HCT116 (cell line): ENCODE measurements around the gene ANKRD29.

Experiments used
- CEBPB ChIP-seq: IDR thresholded peaks from 2 replicates; pipeline ENCODE4 v1.6.1; 2012; ENCODE audit warnings: low read depth
- CTCF ChIP-seq, 3 experiments: fragments of 200-600 bp in 1 of 3; sonication (generic) in 1 of 3; IDR thresholded peaks in 2 of 3; conservative IDR thresholded peaks in 1 of 3; 2 replicates each; pipeline ENCODE4 v1.5.1; 2012 to 2017; ENCODE audit warnings: low read depth in 2 of 3, low read length in 2 of 3, antibody characterized with exemption in 1 of 3, borderline replicate concordance in 1 of 3, control low read depth in 1 of 3, mild to moderate bottlenecking in 1 of 3, mixed read lengths in 1 of 3, mixed run types in 1 of 3, moderate library complexity in 1 of 3; ENCODE audit not compliant: insufficient read depth in 1 of 3
- JUND ChIP-seq: IDR thresholded peaks from 2 replicates; pipeline ENCODE4 v1.6.1; 2012
- ZNF274 ChIP-seq: fragments of 200-500 bp; sonication (Bioruptor generic); IDR thresholded peaks from 2 replicates; pipeline ENCODE4 v1.6.1; 2014; ENCODE audit warnings: mild to moderate bottlenecking, low read depth, low read length, inconsistent platforms

- TF ChIP-seq CEBPB: no peak
- TF ChIP-seq CTCF (IDR thresholded peaks at IDR 0.05 in 2 of 3, conservative IDR thresholded peaks at IDR 0.05 in 1 of 3; ENCODE audit: borderline replicate concordance in 1 of 3, insufficient read depth in 1 of 3, low read depth in 2 of 3, low read length in 2 of 3): no peak
- TF ChIP-seq ZNF274: no peak
- TF ChIP-seq JUND: no peak
Measured at GRCh38 chr18:23578891-23579653, 83.6 kb downstream of the ANKRD29 start.
